Lower leg skin (tissue), 3 donors: ENCODE data around the gene SLC9B2.

Experiments
- CTCF ChIP-seq, 3 donors: fragments of 450-650 bp; IDR thresholded peaks; one replicate each; pipeline ENCODE4 v1.5.1; 2016; ENCODE audit warnings: antibody characterized with exemption in 3 of 3, mild to moderate bottlenecking in 3 of 3, moderate library complexity in 2 of 3
- POLR2A ChIP-seq, 2 donors: fragments of 450-650 bp; IDR thresholded peaks; one replicate each; pipeline ENCODE4 v1.6.1; 2016 to 2017; ENCODE audit warnings: antibody characterized with exemption in 2 of 2, mild to moderate bottlenecking in 1 of 2, moderate library complexity in 1 of 2

- TF ChIP-seq CTCF (IDR thresholded peaks at IDR 0.05) (no peak), POLR2A (IDR thresholded peaks at IDR 0.05) (no peak)
Measured at GRCh38 chr4:103092245-103092644, 15.7 kb upstream of the SLC9B2 start.
